B cell (primary cell): Measurements from ENCODE around the gene CALHM3.

Source experiments
- EZH2 ChIP-seq: IDR thresholded peaks from 2 replicates; pipeline ENCODE4 v1.6.1; 2012; ENCODE audit warnings: borderline replicate concordance, low read depth, mild to moderate bottlenecking, moderate library complexity, low read length; ENCODE audit not compliant: insufficient read depth, poor library complexity, severe bottlenecking
- TF ChIP-seq, protein P1 (sequence below): fragments of 200-600 bp; IDR thresholded peaks from one replicate; pipeline ENCODE4 v1.8.0; 2022; ENCODE audit warnings: antibody characterized with exemption, mild to moderate bottlenecking

DNA sequence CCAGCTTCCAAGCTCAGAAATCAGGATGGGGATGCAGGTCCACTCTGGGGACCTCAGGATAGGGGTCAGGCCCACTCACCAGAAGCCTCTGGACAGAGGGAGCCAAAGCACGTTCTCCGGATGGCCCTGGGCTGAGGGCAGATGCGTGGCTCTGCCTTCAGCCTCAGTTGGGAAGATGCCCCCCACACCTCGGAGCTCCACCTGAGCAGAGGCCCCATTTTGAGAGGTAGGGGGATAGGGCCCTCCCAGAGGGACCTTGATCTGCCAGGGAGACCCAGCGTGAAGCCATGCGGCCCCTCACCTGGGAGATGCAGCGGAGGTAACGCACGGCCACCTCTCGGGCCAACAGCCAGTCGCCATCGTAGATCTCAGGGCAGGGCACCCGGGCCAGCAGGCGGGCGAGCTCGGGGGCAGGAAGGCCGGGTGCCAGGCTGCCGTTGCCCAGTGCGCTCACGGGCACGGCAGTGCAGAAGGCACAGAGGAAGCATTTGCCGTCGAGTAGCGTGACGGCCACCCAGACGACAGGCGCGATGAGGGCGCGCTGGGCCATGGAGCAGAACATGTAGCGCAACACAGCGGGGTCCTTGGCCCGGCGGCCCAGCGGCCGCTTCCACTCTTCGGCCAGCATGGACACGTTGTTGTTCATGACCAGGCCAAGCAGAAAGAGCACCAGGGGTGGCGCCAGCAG, 21.0 kb downstream of the CALHM3 start:
- TF ChIP-seq, protein P1, sequence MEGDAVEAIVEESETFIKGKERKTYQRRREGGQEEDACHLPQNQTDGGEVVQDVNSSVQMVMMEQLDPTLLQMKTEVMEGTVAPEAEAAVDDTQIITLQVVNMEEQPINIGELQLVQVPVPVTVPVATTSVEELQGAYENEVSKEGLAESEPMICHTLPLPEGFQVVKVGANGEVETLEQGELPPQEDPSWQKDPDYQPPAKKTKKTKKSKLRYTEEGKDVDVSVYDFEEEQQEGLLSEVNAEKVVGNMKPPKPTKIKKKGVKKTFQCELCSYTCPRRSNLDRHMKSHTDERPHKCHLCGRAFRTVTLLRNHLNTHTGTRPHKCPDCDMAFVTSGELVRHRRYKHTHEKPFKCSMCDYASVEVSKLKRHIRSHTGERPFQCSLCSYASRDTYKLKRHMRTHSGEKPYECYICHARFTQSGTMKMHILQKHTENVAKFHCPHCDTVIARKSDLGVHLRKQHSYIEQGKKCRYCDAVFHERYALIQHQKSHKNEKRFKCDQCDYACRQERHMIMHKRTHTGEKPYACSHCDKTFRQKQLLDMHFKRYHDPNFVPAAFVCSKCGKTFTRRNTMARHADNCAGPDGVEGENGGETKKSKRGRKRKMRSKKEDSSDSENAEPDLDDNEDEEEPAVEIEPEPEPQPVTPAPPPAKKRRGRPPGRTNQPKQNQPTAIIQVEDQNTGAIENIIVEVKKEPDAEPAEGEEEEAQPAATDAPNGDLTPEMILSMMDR, result no peak
- TF ChIP-seq EZH2, result no peak
